ENCODE measurements around the gene STX4. TPM values are rescaled to one million over a fixed set of nuclear protein-coding genes. Genes with fewer than 3 reads are reported as not detected.

STX4 gene
- total and polyA plus RNA-seq, 4 donors: 11.4 to 22.1 (median 17.4) TPM

DNA sequence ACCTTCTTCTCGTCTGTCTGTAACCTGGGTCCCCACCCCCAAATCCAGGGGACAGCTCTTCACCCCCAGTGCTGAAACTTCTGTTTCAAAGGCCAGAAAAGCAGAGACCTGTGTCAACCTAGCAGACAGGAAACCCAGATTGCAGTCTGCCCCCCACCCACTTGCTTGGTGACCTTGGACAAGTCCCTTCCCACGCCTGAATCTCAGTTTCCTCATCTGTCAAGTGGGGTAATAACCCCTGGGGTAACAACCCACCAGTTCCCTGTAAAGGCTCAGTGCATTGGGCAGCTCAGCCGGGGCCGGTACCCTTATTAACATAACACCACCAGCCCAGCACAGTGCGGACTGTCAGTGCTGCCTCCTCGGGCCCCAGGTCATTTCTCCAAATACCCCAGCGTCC, 24.2 kb upstream of the STX4 start (continued):
- no peak for TF ChIP-seq ZBTB33 (IDR thresholded peaks at IDR 0.05)
- TF ChIP-seq GABPA (IDR thresholded peaks at IDR 0.05 in 1 of 2, conservative IDR thresholded peaks at IDR 0.05 in 1 of 2): no peak
- TF ChIP-seq NR2F2 (IDR thresholded peaks at IDR 0.05): no peak
- no peak for TF ChIP-seq HNF4A (conservative IDR thresholded peaks at IDR 0.05)

DNA sequence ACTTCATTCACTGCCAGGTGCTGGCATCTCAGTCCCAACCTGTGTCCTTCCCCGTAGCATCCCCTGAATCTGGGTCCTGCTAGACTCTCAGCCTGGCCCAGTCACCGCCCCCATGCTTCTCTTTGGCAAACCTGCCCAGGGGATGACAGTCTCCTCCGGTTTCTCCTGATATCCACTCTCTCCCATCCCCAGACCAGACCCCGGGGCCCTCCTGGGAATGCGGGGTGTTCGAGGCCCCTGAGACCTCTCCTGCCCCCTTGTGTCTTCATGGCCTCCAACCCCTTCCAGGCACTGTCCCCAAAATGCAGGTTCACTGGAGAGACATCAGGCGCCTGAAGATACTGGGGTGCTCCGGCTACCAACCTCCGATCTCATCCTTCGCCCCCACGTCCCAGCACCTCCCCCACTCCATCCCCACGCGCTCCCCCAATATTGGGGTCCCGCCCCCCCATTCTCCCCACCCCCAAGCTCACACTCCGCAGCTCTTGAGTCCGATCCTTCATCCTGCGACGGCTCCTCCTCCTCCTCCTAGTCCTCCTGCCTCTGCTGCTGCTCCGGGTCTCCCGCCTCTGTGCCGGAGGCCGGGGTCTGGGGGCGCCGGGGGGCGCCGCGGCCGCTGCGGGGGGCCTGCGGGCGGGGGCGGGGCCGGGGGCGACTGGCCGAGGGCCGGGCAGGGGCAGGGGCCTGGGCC, 23.3 kb upstream of the STX4 start:
- H3K4me1 ChIP-seq (ENCODE audit: control insufficient read depth in 4 of 4, insufficient read depth in 4 of 4, low read length in 3 of 4): no peaks in the 10 kb centered on the region
- WGBS: 16% methylated on average over 36 of the region's 36 CpGs
- H3K27me3 ChIP-seq (ENCODE audit: control insufficient read depth in 4 of 4, insufficient read depth in 4 of 4, low read length in 3 of 4): peaks cover 0 to 4% (median under 1%) of the 10 kb centered on the region in 4 donors
- no peak overlapping the region for H3K27ac ChIP-seq (ENCODE audit: low read depth in 1 of 2, low read length in 2 of 2)
- H3K36me3 ChIP-seq (ENCODE audit: control insufficient read depth in 4 of 4, insufficient read depth in 3 of 4, low read depth in 1 of 4, low read length in 3 of 4): no peaks in the 10 kb centered on the region
- H3K9ac ChIP-seq (ENCODE audit: low read depth in 1 of 2, low read length in 2 of 2): no peak overlapping the region
- TF ChIP-seq, protein P1, sequence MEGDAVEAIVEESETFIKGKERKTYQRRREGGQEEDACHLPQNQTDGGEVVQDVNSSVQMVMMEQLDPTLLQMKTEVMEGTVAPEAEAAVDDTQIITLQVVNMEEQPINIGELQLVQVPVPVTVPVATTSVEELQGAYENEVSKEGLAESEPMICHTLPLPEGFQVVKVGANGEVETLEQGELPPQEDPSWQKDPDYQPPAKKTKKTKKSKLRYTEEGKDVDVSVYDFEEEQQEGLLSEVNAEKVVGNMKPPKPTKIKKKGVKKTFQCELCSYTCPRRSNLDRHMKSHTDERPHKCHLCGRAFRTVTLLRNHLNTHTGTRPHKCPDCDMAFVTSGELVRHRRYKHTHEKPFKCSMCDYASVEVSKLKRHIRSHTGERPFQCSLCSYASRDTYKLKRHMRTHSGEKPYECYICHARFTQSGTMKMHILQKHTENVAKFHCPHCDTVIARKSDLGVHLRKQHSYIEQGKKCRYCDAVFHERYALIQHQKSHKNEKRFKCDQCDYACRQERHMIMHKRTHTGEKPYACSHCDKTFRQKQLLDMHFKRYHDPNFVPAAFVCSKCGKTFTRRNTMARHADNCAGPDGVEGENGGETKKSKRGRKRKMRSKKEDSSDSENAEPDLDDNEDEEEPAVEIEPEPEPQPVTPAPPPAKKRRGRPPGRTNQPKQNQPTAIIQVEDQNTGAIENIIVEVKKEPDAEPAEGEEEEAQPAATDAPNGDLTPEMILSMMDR (IDR thresholded peaks at IDR 0.05; ENCODE audit: low read depth, low read length, missing input control): no peak
- TF ChIP-seq ZBTB33 (IDR thresholded peaks at IDR 0.05): no peak
- TF ChIP-seq TAF1 (conservative IDR thresholded peaks at IDR 0.05): no peak
- no peak for TF ChIP-seq GABPA (IDR thresholded peaks at IDR 0.05 in 1 of 2, conservative IDR thresholded peaks at IDR 0.05 in 1 of 2)
- TF ChIP-seq RAD21 (IDR thresholded peaks at IDR 0.05): no peak
- no peak for TF ChIP-seq REST (IDR thresholded peaks at IDR 0.05)
- no peak for TF ChIP-seq RXRA (IDR thresholded peaks at IDR 0.05)
- TF ChIP-seq EGR1 (IDR thresholded peaks at IDR 0.05; ENCODE audit: low read depth in 2 of 2): no peak
- no peak for TF ChIP-seq ATF3 (IDR thresholded peaks at IDR 0.05)
- no peak for TF ChIP-seq HNF4A (conservative IDR thresholded peaks at IDR 0.05)
- no peaks in the 10 kb centered on the region for H3K9me3 ChIP-seq (ENCODE audit: control insufficient read depth in 4 of 4, low read length in 3 of 4)
- peak overlapping the region in 1 of 3 donors; percentile 3 for H3K4me3 ChIP-seq (ENCODE audit: low read depth in 1 of 3, low read length in 3 of 3)
- DNase-seq (ENCODE audit: low spot score): no peak

Measured in liver (tissue), 9 donors.